Left lung (tissue), 10 donors: Measurements from ENCODE around the gene CCL5. TPM values are rescaled to one million over a fixed set of nuclear protein-coding genes. Genes with fewer than 3 reads are reported as not detected.

Source experiments
- ATAC-seq: fragments of 200-7000 bp; cut with Tn5 transposase; one replicate; pipeline ENCODE4 v1.9.1; 2020; ENCODE audit warnings: moderate library complexity
- DNase-seq, 4 donors: peaks; one replicate each; pipeline ENCODE4 v3.0.0-alpha.2; 2013 to 2020
- H3K27ac ChIP-seq, 2 donors: fragments of 200-600 bp; sonication (generic) in 1 of 2; one replicate each; pipeline versions ENCODE4 v1.5.0 to v1.8.0; 2020 to 2021
- H3K27me3 ChIP-seq, 2 donors: fragments of 200-600 bp; sonication (generic) in 1 of 2; one replicate each; pipeline versions ENCODE4 v1.5.0 to v1.8.0; 2020 to 2021
- H3K36me3 ChIP-seq, 2 donors: fragments of 200-600 bp; sonication (generic) in 1 of 2; one replicate each; pipeline versions ENCODE4 v1.5.0 to v1.8.0; 2020 to 2021
- H3K4me1 ChIP-seq, 2 donors: fragments of 200-600 bp; one replicate each; pipeline ENCODE4 v1.8.0; 2021
- H3K4me3 ChIP-seq, 2 donors: fragments of 200-600 bp; sonication (generic) in 1 of 2; one replicate each; pipeline versions ENCODE4 v1.5.0 to v1.8.0; 2020 to 2021; ENCODE audit warnings: mild to moderate bottlenecking in 1 of 2
- H3K9me3 ChIP-seq, 2 donors: fragments of 200-600 bp; sonication (generic) in 1 of 2; one replicate each; pipeline versions ENCODE4 v1.5.0 to v1.8.0; 2020 to 2021
- CTCF ChIP-seq, 2 donors: fragments of 200-600 bp; sonication (generic) in 1 of 2; IDR thresholded peaks; one replicate each; pipeline versions ENCODE4 v1.5.0 to v1.8.0; 2021; ENCODE audit warnings: antibody characterized with exemption in 2 of 2
- intact Hi-C, 2 donors: fragments of 100-400 bp; cut with DNase I; formaldehyde crosslinking; loops; one replicate each; pipeline versions ENCODE4 v1.11.2 to v1.14.2; 2022
- polyA plus RNA-seq, 6 donors: library from polyadenylated mRNA; unstranded; fragments of 120-200 nt; gene quantifications; one replicate each; pipeline ENCODE4 v1.2.1, GENCODE V29; 2013; ENCODE audit not compliant: insufficient read length in 6 of 6
- total RNA-seq, 2 donors: library from RNA; stranded (reverse); fragmentation: NEBNext Ultra II Directional; extraction: Animal tissue kit (Norgen Biotek cat#: 25700); gene quantifications; one replicate each; pipeline ENCODE4 v1.2.1, GENCODE V29; 2021
- donor health status: DM: no; HTN: yes; CAD: no.
- donor health status: DM: no; HTN: no; CAD: no.

The CCL5 gene
- total and polyA plus RNA-seq, 8 donors: 2.9 to 12.4 (median 4.3) TPM

DNA sequence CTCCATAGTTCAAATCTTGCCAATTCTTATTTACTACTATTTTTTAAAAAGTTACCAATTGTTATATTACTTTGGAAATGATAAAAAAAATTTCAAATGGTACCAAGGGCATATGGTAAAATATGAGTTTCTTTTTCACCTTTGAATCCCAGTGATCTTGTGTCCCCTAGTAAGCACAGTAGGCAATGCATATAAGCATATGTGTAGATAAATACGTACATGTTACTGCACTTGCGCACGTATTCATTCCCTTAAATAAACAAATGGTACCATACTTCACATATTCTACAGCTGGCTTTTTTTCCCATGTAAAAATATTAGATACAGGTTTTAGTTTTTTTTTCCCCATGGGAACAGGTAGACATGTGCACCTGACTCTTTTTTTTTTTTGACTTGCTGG is 39.1 kb downstream of the CCL5 start:
- intact Hi-C loops: no loop called here
- TF ChIP-seq CTCF (IDR thresholded peaks at IDR 0.05): no peak
- no peak overlapping the region for H3K4me3 ChIP-seq
- no peak overlapping the region for H3K27ac ChIP-seq
- H3K36me3 ChIP-seq: peaks cover 0 to 100% of the 10 kb centered on the region in 2 donors
- no peaks in the 10 kb centered on the region for H3K27me3 ChIP-seq
- no peak for ATAC-seq
- H3K9me3 ChIP-seq: no peaks in the 10 kb centered on the region
- no peak for DNase-seq
- no peaks in the 10 kb centered on the region for H3K4me1 ChIP-seq

DNA sequence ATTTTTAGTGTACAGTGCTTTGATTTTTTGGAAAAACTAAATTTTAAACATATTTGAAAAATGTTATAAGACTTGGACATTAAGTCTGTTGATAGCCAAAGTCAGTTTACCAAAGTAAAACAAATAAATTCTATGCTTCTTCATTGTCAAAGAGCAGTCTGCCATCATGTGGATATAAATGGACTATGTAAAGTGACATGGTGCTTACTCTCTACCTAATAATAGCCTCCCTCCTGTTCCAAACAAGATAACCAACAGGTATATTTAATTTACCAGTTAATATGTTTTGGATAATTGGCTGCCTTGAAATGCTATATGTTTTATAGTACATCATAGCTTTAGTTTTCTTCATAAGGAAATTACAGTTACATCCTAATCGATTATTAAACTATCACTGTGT is 55.0 kb downstream of the CCL5 start:
- no peak for TF ChIP-seq CTCF (IDR thresholded peaks at IDR 0.05)
- no peaks in the 10 kb centered on the region for H3K27me3 ChIP-seq
- DNase-seq (no peak), ATAC-seq (no peak)
- H3K4me1 ChIP-seq: no peaks in the 10 kb centered on the region
- H3K4me3 ChIP-seq: no peak overlapping the region
- H3K36me3 ChIP-seq: peaks cover 6 to 97% of the 10 kb centered on the region in 2 donors
- no peak overlapping the region for H3K27ac ChIP-seq
- intact Hi-C loops: no loop called here
- H3K9me3 ChIP-seq: no peaks in the 10 kb centered on the region

Other genes with a start within 250 kb of the CCL5 start
- gene RASL10B, start 148.7 kb downstream of the CCL5 start, total RNA-seq: under 1 TPM; 0.52 to 0.82 TPM
- gene RASL10B, start 148.7 kb downstream of the CCL5 start, polyA plus RNA-seq: 1 to 10 TPM; 2.9 to 3.4 (median 3.1) TPM
- gene GAS2L2, start 127.1 kb downstream of the CCL5 start, total RNA-seq: 1 to 10 TPM in 1 of 2 donors, under 1 TPM in 1; 0.35 to 1.6 TPM
- gene GAS2L2, start 127.1 kb downstream of the CCL5 start, polyA plus RNA-seq: 1 to 10 TPM in 4 of 6 donors, under 1 TPM in 2; 0.15 to 1.8 (median 1.1) TPM
- not detected for gene C17orf50, start 119.5 kb downstream of the CCL5 start, total RNA-seq
- under 1 TPM in 3 of 6 donors, not detected in 3; 0.16 to 0.21 (median 0.20) TPM for gene C17orf50, start 119.5 kb downstream of the CCL5 start, polyA plus RNA-seq
- gene MMP28, start 84.7 kb downstream of the CCL5 start, total RNA-seq: 10 to 100 TPM; 39.5 to 95.0 TPM
- gene MMP28, start 84.7 kb downstream of the CCL5 start, polyA plus RNA-seq: 1 to 10 TPM; 6.6 to 9.2 (median 8.5) TPM
- 100 to 1,000 TPM; 140 to 163 TPM for gene TAF15, start 70.9 kb downstream of the CCL5 start, total RNA-seq
- gene TAF15, start 70.9 kb downstream of the CCL5 start, polyA plus RNA-seq: 100 to 1,000 TPM; 232 to 277 (median 251) TPM
- under 1 TPM in 1 of 2 donors, not detected in 1; 0.37 TPM for gene HEATR9, start 11.5 kb downstream of the CCL5 start, total RNA-seq
- under 1 TPM in 4 of 6 donors, not detected in 2; 0.17 to 0.28 (median 0.19) TPM for gene HEATR9, start 11.5 kb downstream of the CCL5 start, polyA plus RNA-seq
- 1 to 10 TPM in 1 of 2 donors, not detected in 1; 1.8 TPM for gene RDM1, start 50.4 kb upstream of the CCL5 start, total RNA-seq
- 1 to 10 TPM; 2.3 to 4.2 (median 2.5) TPM for gene RDM1, start 50.4 kb upstream of the CCL5 start, polyA plus RNA-seq
- not detected for gene LYZL6, start 63.4 kb upstream of the CCL5 start, total RNA-seq
- not detected for gene LYZL6, start 63.4 kb upstream of the CCL5 start, polyA plus RNA-seq
- not detected for gene CCL16, start 101.1 kb upstream of the CCL5 start, total RNA-seq
- 1 to 10 TPM in 3 of 6 donors, under 1 TPM in 3; 0.40 to 1.2 (median 0.97) TPM for gene CCL16, start 101.1 kb upstream of the CCL5 start, polyA plus RNA-seq
- 10 to 100 TPM; 14.2 to 23.3 TPM for gene CCL14, start 106.4 kb upstream of the CCL5 start, total RNA-seq
- 100 to 1,000 TPM in 2 of 6 donors, 10 to 100 TPM in 4; 64.7 to 123 (median 90.9) TPM for gene CCL14, start 106.4 kb upstream of the CCL5 start, polyA plus RNA-seq
- gene CCL15, start 121.2 kb upstream of the CCL5 start, total RNA-seq: 1 to 10 TPM in 1 of 2 donors, under 1 TPM in 1; 0.23 to 1.3 TPM
- under 1 TPM in 4 of 6 donors, not detected in 2; 0.15 to 0.43 (median 0.33) TPM for gene CCL15, start 121.2 kb upstream of the CCL5 start, polyA plus RNA-seq
- 1 to 10 TPM; 6.6 to 9.3 TPM for gene CCL23, start 137.6 kb upstream of the CCL5 start, total RNA-seq
- under 1 TPM in 4 of 6 donors, not detected in 2; 0.32 to 0.52 (median 0.45) TPM for gene CCL23, start 137.6 kb upstream of the CCL5 start, polyA plus RNA-seq
- gene CCL18, start 183.9 kb upstream of the CCL5 start, total RNA-seq: 100 to 1,000 TPM; 227 to 348 TPM
- under 1 TPM in 1 of 6 donors, not detected in 5; 0.20 TPM for gene CCL18, start 183.9 kb upstream of the CCL5 start, polyA plus RNA-seq
- gene CCL3, start 209.8 kb upstream of the CCL5 start, total RNA-seq: 10 to 100 TPM in 1 of 2 donors, 1 to 10 TPM in 1; 3.2 to 40.9 TPM
- 10 to 100 TPM in 3 of 6 donors, 1 to 10 TPM in 3; 2.0 to 18.6 (median 10.2) TPM for gene CCL3, start 209.8 kb upstream of the CCL5 start, polyA plus RNA-seq
- gene CCL4, start 223.5 kb upstream of the CCL5 start, total RNA-seq: 10 to 100 TPM in 1 of 2 donors, 1 to 10 TPM in 1; 6.4 to 62.0 TPM
- gene CCL4, start 223.5 kb upstream of the CCL5 start, polyA plus RNA-seq: 10 to 100 TPM in 1 of 6 donors, 1 to 10 TPM in 4, under 1 TPM in 1; 0.72 to 11.4 (median 5.7) TPM